H1 (cell line): Measurements from ENCODE around the gene AP3M1. TPM values are rescaled to one million over a fixed set of nuclear protein-coding genes. Genes with fewer than 3 reads are reported as not detected.

Experiments used
- CHD1 ChIP-seq: IDR thresholded peaks from 2 replicates; pipeline ENCODE4 v1.6.1; 2012; ENCODE audit warnings: low read depth, low read length, improper control_type of control experiment
- CREB1 ChIP-seq: IDR thresholded peaks from 2 replicates; pipeline ENCODE4 v1.6.1; 2012; ENCODE audit warnings: inconsistent platforms
- CTBP2 ChIP-seq: IDR thresholded peaks from 2 replicates; pipeline ENCODE4 v1.7.0; 2011; ENCODE audit warnings: borderline replicate concordance, mild to moderate bottlenecking, moderate library complexity, mixed read lengths, low read length; ENCODE audit not compliant: insufficient read depth, insufficient read length
- EP300 ChIP-seq, 2 experiments: IDR thresholded peaks; 1 replicate in 1 of 2; 2 replicates in 1 of 2; pipeline ENCODE4 v1.6.1; 2011 to 2012; ENCODE audit warnings: low read depth in 2 of 2, low read length in 2 of 2, mild to moderate bottlenecking in 2 of 2, borderline replicate concordance in 1 of 2, inconsistent platforms in 1 of 2, moderate library complexity in 1 of 2
- JUN ChIP-seq: IDR thresholded peaks from 2 replicates; pipeline ENCODE4 v1.6.1; 2011; ENCODE audit warnings: low read depth, mild to moderate bottlenecking, improper control_type of control experiment, low read length
- SRF ChIP-seq: IDR thresholded peaks from 2 replicates; pipeline ENCODE4 v1.6.1; 2011; ENCODE audit warnings: mild to moderate bottlenecking, low read depth, low read length, moderate library complexity
- polyA plus RNA-seq, 7 experiments: library from polyadenylated mRNA; depleted of rRNA in 3 of 7; stranded (reverse) in 5 of 7; unstranded in 2 of 7; fragments of >200 nt in 5 of 7; fragments of 200-250 nt in 2 of 7; gene quantifications; 1 replicate in 5 of 7; 2 replicates in 1 of 7; 4 replicates in 1 of 7; pipeline versions ENCODE4 v1.2.1 to v1.2.3, GENCODE V29; 2011 to 2013; ENCODE audit warnings: missing spikeins in 2 of 7, mixed read lengths in 2 of 7
- total RNA-seq: library from RNA; stranded (reverse); fragmentation: NEBNext Ultra II Directional; extraction: Animal tissue kit (Norgen Biotek cat#: 25700); gene quantifications from 2 replicates; pipeline ENCODE4 v1.2.1, GENCODE V29; 2021

The AP3M1 gene
- total and polyA plus RNA-seq, 2 of the 8 experiments (the other 6 are each of a cell fraction or from before 2014, with no cell fraction given), result 23.9 to 38.9 TPM

DNA sequence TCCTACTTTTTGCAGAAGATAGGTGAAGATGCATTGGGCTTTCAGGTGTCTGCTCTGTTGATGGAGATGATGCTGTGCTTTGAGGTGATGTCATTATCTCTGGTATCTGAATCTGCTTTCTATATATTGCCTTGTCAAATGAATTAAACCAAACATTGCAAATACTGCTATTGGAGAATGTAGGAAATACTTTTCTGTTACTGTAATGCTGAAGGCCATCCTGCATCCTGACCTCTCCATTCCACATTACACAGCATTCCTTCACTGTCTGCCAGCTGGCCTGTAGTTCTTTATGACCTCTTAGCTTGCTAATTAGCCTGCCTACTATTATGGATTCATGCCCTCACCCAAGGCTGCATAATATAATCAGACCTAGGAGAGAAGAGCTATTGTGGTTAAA is 79.5 kb downstream of the AP3M1 start (continued):
- TF ChIP-seq JUN (no peak), CHD1 (no peak), CREB1 (no peak), SRF (no peak), CTBP2 (no peak), EP300 (IDR thresholded peaks at IDR 0.05; ENCODE audit: borderline replicate concordance in 1 of 2, low read depth in 2 of 2, low read length in 2 of 2) (no peak)

Other genes starting within 250 kb of the AP3M1 start
- 23.8 and 26.1 TPM in 2 replicates for gene PLAU, start 239.7 kb downstream of the AP3M1 start, total RNA-seq
- 15.8 and 16.2 TPM in 2 replicates for gene PLAU, start 239.7 kb downstream of the AP3M1 start, polyA plus RNA-seq (2011; rRNA removed)
- gene VCL, start 152.7 kb downstream of the AP3M1 start, total RNA-seq, result 361 and 377 TPM in 2 replicates
- gene VCL, start 152.7 kb downstream of the AP3M1 start, polyA plus RNA-seq (2011; rRNA removed), result 91.8 and 119 TPM in 2 replicates
- gene ADK, start 393 bp upstream of the AP3M1 start, total RNA-seq, result 39.8 and 42.4 TPM in 2 replicates
- gene ADK, start 393 bp upstream of the AP3M1 start, polyA plus RNA-seq (2011; rRNA removed), result 6.7 and 12.3 TPM in 2 replicates